ENCODE measurements around the gene RNF145. TPM values are rescaled to one million over a fixed set of nuclear protein-coding genes. Genes with fewer than 3 reads are reported as not detected.
A peak's percentile ranks its signal among the peaks of the same experiment; 100 is the strongest.
"Not testable (repeated sequence)": the region's sequence is repeated elsewhere in the genome, so short reads cannot be mapped to it uniquely, and the experiment has no call there.

Gene RNF145
- total RNA-seq, 4 donors from 2014 or later = 49.7 to 82.3 (median 72.3) TPM

DNA sequence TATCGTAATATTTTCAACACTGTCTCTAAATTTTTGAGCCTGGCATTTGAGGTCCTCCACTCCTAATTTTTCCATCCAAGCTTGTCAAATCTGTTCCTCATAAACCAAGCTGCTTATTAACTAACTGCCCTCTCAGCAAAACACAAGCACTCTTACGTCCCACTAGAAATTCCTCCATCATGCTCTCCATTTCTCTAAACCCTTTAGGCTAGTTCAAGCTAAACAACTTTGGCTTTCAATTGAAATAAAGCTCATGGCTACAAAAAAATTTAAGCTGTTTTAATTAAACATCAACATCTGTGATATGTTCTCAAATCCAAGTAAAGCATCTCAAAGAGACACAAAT is 45.7 kb downstream of the RNF145 start:
- WGBS, 2 donors = 55 to 68% methylated on average over 2 of the region's 2 CpGs
- DNase-seq = no peak
- Histone ChIP-seq H3K36me3 (peaks cover 0 to 83% (median 6%) of the 10 kb centered on the region in 3 donors), H3K4me3 (no peak overlapping the region), H3K27me3 (no peaks in the 10 kb centered on the region), H3K4me1 (peaks cover 0 to 3% (median 0%) of the 10 kb centered on the region in 3 donors), H3K9me3 (no peaks in the 10 kb centered on the region), H3K27ac (peak overlapping the region in 1 of 4 donors; percentile 7)
- intact Hi-C loops (cut with DNase I) = no loop called here
- TF ChIP-seq, protein P1, sequence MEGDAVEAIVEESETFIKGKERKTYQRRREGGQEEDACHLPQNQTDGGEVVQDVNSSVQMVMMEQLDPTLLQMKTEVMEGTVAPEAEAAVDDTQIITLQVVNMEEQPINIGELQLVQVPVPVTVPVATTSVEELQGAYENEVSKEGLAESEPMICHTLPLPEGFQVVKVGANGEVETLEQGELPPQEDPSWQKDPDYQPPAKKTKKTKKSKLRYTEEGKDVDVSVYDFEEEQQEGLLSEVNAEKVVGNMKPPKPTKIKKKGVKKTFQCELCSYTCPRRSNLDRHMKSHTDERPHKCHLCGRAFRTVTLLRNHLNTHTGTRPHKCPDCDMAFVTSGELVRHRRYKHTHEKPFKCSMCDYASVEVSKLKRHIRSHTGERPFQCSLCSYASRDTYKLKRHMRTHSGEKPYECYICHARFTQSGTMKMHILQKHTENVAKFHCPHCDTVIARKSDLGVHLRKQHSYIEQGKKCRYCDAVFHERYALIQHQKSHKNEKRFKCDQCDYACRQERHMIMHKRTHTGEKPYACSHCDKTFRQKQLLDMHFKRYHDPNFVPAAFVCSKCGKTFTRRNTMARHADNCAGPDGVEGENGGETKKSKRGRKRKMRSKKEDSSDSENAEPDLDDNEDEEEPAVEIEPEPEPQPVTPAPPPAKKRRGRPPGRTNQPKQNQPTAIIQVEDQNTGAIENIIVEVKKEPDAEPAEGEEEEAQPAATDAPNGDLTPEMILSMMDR (IDR thresholded peaks at IDR 0.05) = no peak
- no peak for TF ChIP-seq POLR2A (IDR thresholded peaks at IDR 0.05)

DNA sequence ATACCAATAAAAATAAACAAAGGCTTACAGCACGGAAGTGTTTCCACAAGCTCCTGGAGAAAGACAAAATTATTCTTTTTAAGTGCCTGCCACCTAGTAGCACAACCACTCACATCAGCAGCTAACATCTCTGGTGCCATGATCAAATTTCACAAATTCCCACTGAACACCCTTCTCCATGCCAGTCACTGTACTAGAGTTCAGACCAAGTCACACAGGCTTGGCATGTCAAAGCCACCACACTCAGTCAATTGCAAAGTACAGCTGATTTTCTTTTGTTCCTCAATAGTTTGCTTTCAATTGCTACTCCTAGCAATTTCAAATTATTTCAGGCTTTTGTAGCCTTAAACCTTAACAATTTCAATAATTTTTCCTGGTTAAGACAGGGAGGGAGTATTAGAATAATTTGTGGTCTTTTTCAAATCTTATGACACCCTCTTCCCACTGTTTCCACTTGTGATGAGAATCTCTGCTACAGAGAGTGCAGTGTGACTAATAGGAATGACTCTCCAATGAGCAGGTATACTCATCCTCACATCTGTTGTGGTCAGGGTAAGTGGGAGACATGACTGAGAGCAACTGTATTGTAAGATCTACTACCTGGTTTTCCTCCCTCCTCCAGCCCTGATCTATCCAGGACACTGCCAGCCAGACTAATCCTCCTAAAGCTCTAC is 46.2 kb downstream of the RNF145 start:
- Histone ChIP-seq H3K36me3 (peaks cover 0 to 83% (median 7%) of the 10 kb centered on the region in 3 donors), H3K27ac (peak overlapping the region in 1 of 4 donors; percentile 7), H3K27me3 (no peaks in the 10 kb centered on the region), H3K4me3 (no peak overlapping the region), H3K4me1 (peaks cover 0 to 3% (median 0%) of the 10 kb centered on the region in 3 donors), H3K9me3 (no peaks in the 10 kb centered on the region)
- WGBS, 2 donors = 68 to 70% methylated on average over 1 of the region's 1 CpG
- intact Hi-C loops (cut with DNase I) = no loop called here
- DNase-seq = no peak
- no peak for TF ChIP-seq POLR2A (IDR thresholded peaks at IDR 0.05)
- TF ChIP-seq, protein P1 (IDR thresholded peaks at IDR 0.05) = no peak

DNA sequence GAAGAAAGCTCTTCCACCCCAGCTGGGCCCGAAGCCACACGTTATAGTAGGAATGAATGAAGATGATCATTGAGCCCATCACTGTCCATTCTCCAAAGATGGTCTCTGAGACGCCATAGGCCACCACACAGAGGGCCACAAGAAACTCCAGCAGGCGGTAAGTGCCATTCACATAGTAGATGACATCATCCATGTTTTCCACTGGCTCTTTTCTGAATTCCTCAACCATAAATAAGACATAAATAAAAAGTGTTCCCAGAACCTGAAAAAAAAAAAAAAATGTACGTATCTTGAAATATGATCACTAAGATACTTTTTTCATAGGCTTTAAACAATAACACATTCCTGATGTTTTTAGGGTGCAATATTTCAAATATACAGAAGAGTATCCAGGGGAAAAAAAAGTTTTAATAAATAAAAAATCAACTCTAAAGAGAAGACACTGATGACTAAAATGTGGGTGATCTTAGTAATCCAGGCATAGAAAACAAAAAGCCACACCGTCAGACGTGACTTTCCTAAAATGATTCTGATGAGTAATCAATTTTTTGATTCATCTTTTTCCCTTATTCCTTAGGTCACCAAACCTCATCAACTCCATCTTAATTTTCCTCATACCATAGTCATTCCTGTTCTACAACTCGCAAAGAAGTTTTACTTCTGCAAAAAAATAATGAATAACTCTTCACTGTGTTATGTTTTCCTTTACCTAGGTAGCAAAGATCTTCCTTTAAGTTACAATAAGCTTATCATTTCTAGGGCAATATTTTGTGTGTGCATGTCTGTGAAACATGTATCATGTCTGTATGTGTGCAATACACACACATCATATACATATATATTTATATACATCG is 47.8 kb downstream of the RNF145 start:
- no peaks in the 10 kb centered on the region for H3K9me3 ChIP-seq
- H3K27ac ChIP-seq = no peak overlapping the region
- no peaks in the 10 kb centered on the region for H3K27me3 ChIP-seq
- no peak for DNase-seq
- TF ChIP-seq, protein P1 (IDR thresholded peaks at IDR 0.05) = no peak
- TF ChIP-seq POLR2A (IDR thresholded peaks at IDR 0.05) = no peak
- H3K4me1 ChIP-seq = peaks cover 0 to 8% (median 3%) of the 10 kb centered on the region in 3 donors
- WGBS, 2 donors = 68 to 80% methylated on average over 6 to 9 of the region's 9 CpGs
- intact Hi-C loops (cut with DNase I) = no loop called here
- H3K36me3 ChIP-seq = peaks cover 0 to 81% (median 14%) of the 10 kb centered on the region in 3 donors
- no peak overlapping the region for H3K4me3 ChIP-seq

DNA sequence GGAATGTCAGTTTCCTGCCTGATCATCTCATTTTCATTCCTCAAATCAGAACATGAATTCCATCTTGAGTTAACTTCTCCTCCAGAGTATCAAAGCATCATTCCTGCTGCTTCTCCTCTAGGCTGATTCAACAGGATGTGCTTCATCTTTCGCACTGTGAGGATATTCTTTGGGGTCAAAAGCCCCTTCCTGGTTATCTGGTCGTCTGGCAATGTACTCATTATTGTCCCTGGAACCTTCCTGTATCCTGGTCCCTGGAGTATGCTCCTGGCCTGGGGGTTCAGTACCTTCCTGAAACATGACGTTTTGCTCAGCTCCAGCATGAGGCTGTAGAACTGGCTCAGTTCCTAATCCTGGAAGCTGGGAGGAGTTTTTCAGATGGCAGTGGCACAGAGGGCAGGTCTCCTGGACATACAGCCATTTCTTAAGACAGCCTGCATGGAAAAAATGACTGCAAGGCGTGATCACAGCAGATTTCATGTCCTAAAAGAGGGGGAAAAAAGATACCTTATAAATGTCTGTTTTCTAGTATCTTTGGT is 50.7 kb downstream of the RNF145 start:
- H3K4me3 ChIP-seq, H3K4me1 ChIP-seq, DNase-seq, H3K27me3 ChIP-seq, H3K9me3 ChIP-seq: not testable (repeated sequence)
- Histone ChIP-seq H3K27ac (peak overlapping the region in 3 of 4 donors; percentile 14 to 34 (median 15)), H3K36me3 (peaks cover 0 to 87% (median 14%) of the 10 kb centered on the region in 3 donors)
- 53 to 64% methylated on average over 3 to 4 of the region's 4 CpGs for WGBS, 2 donors
- intact Hi-C loops (cut with DNase I) = loop anchor here (5.0 to 10.0 kb wide), 2 partner anchors 106 to 159 kb away; partner anchors contain the start of gene UBLCP1

DNA sequence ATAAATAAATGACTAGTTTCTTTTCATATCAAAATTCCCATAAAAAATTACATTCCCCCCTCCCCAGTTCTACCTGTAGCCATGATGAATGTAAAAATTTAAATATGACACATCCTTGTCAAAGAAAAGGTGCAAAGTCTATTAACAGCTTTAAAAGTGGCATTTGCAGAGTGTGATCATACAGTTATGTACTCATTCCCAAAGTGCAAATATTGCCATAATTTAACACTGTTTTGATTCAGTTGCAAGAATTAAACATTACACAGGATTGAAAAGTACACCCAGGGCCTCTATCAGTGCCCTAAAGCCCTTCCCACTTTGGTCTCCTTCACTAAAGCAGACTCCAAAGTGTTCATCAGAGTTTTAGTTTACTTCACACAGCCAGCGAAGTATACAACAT is 51.8 kb downstream of the RNF145 start:
- intact Hi-C loops (cut with DNase I) = loop anchor here (5.0 to 10.0 kb wide), 2 partner anchors 107 to 160 kb away; partner anchors contain the start of gene UBLCP1
- 57 to 86% methylated on average over 1 of the region's 1 CpG for WGBS, 2 donors
- H3K4me3 ChIP-seq = no peak overlapping the region
- peaks cover 0 to 8% (median 3%) of the 10 kb centered on the region in 3 donors for H3K4me1 ChIP-seq
- H3K27ac ChIP-seq = no peak overlapping the region
- H3K9me3 ChIP-seq = no peaks in the 10 kb centered on the region
- TF ChIP-seq, protein P1 (IDR thresholded peaks at IDR 0.05) = no peak
- no peak for TF ChIP-seq POLR2A (IDR thresholded peaks at IDR 0.05)
- peaks cover 0 to 79% (median 14%) of the 10 kb centered on the region in 3 donors for H3K36me3 ChIP-seq
- DNase-seq = no peak
- H3K27me3 ChIP-seq = no peaks in the 10 kb centered on the region

Data from esophagus squamous epithelium (tissue), 5 donors.